A673 (cell line): ENCODE measurements around the gene ECHS1. TPM values are rescaled to one million over a fixed set of nuclear protein-coding genes. Genes with fewer than 3 reads are reported as not detected.

Experiments
- microRNA-seq: library from miRNA; unstranded; fragments of <30 nt; microRNA quantifications from one replicate; pipeline ENCODE4 v1.2.0, GENCODE V29; 2021
- total RNA-seq: library from RNA; stranded (reverse); gene quantifications from 2 replicates; pipeline ENCODE4 v1.2.3, GENCODE V29; 2021

ECHS1 gene
- total RNA-seq, 1 experiment from 2014 or later, result 96.3 TPM

Small RNAs within 50 kb of the gene (microRNA-seq; reads per million reads assigned to microRNA genes)
- 8.6 reads per million, percentile 27 among the genes with 10 or more reads in this experiment for gene MIR3944

Other genes starting within 250 kb of the ECHS1 start
- not detected in 2 replicates for gene KNDC1, start 213.1 kb downstream of the ECHS1 start, total RNA-seq
- not detected in 2 replicates for gene UTF1, start 143.1 kb downstream of the ECHS1 start, total RNA-seq
- gene VENTX, start 135.5 kb downstream of the ECHS1 start, total RNA-seq, result not detected in 2 replicates
- gene ADAM8, start 96.5 kb downstream of the ECHS1 start, total RNA-seq, result 1.0 and 1.2 TPM in 2 replicates
- gene TUBGCP2, start 64.5 kb downstream of the ECHS1 start, total RNA-seq, result 72.7 and 75.1 TPM in 2 replicates
- 51.8 and 61.4 TPM in 2 replicates for gene ZNF511, start 64.4 kb downstream of the ECHS1 start, total RNA-seq
- gene CALY, start 36.5 kb downstream of the ECHS1 start, total RNA-seq, result 0.57 TPM in 1 of 2 replicates, not detected in the other
- not detected in 2 replicates for gene PRAP1, start 26.0 kb downstream of the ECHS1 start, total RNA-seq
- gene FUOM, start 15.3 kb downstream of the ECHS1 start, total RNA-seq, result 16.0 and 22.3 TPM in 2 replicates
- 0.92 and 2.1 TPM in 2 replicates for gene PAOX, start 5.9 kb upstream of the ECHS1 start, total RNA-seq
- 79.0 and 83.3 TPM in 2 replicates for gene MTG1, start 20.8 kb upstream of the ECHS1 start, total RNA-seq
- gene SPRN, start 51.3 kb upstream of the ECHS1 start, total RNA-seq, result 0.13 TPM in 1 of 2 replicates, not detected in the other
- 1.8 and 2.2 TPM in 2 replicates for gene SCART1, start 80.6 kb upstream of the ECHS1 start, total RNA-seq
- gene CYP2E1, start 154.0 kb upstream of the ECHS1 start, total RNA-seq, result 0.49 and 0.74 TPM in 2 replicates
- not detected in 2 replicates for gene SYCE1, start 192.2 kb upstream of the ECHS1 start, total RNA-seq